Ramos (cell line): ENCODE measurements around the gene PPIL1.
"Not testable (repeated sequence)": the region's sequence is repeated elsewhere in the genome, so short reads cannot be mapped to it uniquely, and the experiment has no call there.

Experiments
- in situ Hi-C: fragments of 300-500 bp; cut with MboI; formaldehyde crosslinking; loops from one replicate; pipeline ENCODE4 v1.14.3; 2022; ENCODE audit warnings: low sequenced_read_pairs; ENCODE audit not compliant: unreplicated experiment

Gene PPIL1

DNA sequence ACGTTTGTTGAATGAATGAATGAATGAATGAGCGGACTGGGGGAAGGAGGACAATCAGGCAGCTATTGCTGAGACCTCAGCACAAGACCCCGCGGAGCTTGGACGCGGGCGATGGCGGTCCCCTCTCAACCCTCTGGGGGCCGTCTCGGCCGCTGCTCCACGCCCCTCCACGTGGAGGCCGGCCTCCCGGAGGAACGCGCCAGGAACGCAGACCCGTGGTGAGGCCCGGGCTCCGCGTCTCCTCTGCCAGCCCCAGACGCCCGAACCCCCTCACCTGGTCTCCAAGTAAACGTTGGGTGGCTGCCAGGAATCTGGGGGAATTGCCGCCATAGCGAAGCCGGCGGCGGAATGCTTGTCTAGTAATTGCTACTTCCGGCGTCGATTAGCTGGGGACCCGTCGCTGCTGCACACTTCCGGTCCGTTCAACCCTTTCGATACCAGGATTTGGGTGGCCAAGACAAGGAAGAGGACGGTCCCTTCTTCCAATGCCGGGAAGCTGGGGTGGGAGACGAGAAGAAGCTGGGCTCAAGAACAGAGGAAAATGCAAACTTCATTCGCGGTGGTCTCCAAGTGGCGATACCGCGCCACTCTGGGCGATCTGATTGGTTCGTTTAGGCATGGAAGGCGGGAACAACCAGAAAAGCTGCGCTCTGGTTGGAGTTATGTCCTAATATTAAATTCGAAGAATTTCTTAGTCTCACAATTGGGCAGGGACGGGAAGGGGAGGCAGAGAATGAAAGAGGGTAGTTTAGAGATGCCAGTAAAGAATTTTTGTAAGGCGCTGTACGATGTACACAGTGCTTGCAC is at the start of gene PPIL1:
Gene PPIL1 (minus strand): TSS at position 361 of the 807 bp plus-strand sequence. CDS start 31 bp downstream, at position 330.
- in situ Hi-C loops: no loop called here

DNA sequence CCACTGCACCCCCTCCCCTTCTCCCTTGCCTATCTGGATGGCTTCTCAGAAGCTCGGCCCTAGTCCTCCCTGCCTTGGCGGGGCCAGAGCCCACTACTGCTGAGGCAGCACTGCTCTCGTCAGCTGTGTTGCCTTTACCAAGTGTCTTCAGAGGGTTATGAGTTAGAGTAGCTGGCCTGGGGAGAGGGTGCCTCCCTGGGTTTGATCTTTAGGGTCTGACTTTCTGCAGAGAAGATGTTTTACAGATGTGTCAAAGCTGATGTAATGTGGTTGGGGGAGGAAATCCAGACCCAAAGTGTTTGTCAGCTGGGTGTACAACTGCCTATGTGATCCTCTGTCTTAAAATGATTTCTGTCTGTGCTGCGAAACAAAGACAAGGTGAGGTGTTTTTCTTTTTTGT is 49.5 kb upstream of the PPIL1 start:
- in situ Hi-C loops: no loop called here

DNA sequence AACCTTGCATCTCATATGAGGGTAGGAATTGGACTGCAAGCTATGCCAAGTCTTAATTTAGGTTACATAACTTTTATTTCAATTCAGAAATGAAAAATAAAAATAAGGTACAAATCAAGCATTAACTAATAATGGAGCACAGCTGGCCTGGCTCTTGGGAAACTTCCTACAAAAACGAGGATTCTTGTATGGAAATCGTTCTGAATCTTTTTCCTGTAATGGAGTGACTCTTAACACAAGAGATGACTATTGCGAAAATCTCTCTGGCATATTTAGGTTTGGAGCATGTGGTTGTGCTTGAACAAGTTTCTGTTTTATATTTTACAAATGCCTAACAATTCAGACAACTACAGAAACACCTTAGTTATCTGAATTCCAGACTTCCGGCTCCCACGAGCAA is 45.9 kb upstream of the PPIL1 start:
- in situ Hi-C loops: no loop called here

DNA sequence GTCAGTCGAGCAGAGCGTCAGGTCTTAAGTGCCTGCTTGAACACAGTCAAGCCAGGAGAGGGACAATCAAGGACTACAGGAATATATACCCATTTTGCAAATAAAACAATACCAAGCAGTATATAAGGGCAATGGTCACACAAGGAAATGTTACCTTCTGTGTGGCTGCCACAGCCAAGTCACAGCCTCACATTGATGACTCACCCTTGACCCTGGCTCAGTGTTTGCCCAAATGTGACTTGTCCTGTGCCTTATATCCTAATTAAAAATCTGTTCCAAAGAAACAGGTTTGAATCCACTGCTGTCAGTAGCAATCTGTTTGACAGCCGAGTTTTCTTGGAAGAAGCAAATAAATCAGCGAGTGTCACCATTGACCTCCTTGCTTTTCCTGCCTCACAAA is 45.4 kb upstream of the PPIL1 start:
- in situ Hi-C loops: no loop called here

DNA sequence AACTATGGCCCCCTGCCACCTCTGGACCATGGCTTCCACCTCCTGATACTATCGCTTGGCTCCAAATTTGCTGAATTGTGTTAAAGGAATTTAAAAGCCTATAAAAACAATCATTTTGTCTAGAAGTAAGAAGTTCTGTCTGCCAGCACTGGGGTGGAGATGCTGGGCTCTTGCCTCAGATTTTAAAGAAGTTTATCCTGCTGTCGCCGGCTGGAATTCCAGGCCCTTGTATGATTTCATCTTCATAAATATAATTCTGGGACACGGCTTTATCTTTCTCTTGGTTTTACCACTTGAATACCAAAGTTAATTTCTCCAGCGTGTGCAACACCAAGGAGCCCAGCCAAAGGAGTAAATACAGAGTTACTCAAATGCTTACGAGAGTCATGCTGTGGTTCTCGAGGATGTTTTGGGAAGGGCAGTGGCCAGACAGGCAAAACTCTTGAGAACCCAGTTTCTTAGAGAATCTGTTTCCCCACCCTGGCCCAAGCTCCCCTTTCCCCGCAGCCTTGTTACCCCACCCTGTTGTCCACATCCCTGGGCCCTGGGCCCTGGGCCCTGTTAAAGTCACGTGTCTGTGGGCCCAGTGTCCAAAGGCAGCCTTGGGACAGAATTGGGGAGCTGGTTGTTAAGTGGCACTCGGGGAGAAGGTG is 43.1 kb upstream of the PPIL1 start:
- in situ Hi-C loops: no loop called here

DNA sequence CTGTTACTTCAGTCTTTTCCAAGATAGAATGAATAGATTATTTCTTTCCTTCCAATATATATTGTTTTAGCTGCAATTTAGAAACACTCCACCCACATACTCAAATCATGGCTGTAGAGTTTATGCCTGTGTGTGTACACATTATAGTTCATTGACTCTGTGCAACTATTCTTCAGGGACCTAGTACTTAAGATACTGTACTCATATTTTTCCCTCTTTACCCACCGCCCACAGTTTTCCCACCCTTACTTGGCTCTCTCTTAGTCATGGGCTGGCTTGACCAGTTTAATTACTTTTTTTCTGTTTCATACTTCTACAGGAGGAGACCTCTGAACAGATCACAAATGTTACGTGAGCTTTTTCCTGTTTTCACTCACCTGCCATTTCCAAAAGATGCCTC is 41.5 kb upstream of the PPIL1 start:
- in situ Hi-C loops: no loop called here

DNA sequence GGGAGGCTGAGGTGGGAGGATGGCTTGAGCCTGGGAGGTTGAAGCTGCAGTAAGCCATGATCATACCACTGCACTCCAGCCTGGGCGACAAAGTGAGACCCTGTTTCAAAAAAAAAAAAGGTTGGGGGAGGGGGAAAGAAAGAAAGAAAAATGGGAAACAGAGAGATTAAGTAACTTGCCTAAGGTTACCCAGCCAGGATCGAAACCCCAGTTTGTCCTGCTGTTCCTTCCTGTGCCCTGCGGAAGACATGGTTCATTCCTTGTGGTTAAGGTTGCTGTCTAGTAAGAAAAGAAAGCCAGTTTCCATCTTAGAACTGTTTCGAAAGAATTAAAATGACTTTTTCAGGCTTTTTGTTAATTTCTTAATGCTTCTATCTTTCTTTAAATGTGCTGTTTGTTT is 41.0 kb upstream of the PPIL1 start:
- in situ Hi-C loops: no loop called here

DNA sequence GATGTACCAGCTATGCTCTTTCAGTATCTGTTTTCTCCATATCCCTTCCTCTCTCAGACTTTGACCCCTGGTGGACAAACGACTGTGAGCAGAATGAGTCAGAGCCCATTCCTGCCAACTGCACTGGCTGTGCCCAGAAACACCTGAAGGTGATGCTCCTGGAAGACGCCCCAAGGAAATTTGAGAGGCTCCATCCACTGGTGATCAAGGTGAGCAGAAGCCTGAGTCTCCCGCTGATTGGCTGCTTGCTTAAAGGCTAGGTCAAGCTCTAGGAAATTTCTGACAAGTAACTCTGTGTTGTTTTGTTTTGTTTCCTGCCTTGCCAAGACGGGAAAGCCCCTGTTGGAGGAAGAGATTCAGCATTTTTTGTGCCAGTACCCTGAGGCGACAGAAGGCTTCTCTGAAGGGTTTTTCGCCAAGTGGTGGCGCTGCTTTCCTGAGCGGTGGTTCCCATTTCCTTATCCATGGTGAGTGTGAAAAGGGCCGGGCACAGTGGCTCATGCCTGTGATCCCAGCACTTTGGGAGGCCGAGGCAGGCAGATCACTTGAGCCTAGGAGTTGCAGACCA is 39.7 kb upstream of the PPIL1 start:
- in situ Hi-C loops: no loop called here

DNA sequence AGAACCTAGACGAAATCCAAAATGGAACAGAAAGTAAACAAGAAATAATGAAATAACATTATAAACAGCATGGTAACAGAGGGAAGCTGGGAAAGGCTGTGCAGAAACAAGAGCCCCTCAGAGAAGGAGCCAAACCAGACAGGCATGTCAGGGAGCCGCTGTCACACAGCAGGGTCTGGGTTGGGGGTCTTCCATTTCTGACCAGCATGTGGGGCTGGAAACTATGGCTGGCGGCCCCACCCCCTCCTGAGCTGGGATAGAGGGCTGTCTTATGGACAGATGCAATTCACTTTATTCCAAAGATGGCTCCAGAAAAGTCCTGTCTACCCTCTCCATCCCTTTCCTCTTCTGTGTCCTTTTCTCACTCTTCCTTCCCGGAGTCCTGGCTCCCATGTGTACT is 38.5 kb upstream of the PPIL1 start:
- in situ Hi-C loops: no loop called here

DNA sequence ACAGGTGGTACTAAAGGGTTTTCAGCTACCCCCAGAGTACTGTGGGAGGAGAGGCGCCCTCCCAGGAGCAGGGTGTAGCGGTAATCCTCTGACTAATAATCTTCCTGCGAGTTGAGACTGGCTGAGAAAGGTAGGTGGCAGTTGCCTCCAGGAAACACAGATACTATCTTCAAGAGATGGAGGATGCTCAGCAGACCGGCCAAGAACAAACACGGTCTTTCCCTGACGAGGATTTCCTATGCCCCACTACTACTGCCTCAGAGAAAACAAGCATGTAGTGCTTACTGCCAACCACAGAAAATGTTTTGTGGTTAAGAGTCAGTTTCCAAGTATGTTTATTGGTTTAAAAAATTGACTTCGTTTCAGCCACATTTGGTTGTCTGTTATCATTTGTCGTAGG is 38.0 kb upstream of the PPIL1 start:
- in situ Hi-C loops: no loop called here

DNA sequence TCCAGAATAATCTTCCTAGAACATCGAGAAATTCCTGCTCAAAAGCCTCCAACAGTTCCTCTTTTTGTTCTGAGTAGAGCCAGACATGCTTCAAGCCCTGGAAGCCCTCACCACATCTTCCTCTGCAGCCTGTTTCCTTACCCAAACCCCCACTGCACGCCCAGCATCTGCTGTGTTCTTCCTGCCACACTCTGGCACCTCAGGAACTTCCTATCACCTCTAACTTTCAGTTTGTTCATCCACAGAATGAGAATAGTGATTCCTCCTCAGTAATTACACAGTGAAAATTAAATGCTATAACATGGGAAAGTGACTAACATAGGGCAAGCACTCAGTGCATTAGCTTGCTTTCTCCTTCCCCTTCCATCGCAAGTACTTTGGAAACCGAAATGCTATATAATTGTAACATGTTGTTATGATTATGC is 37.4 kb upstream of the PPIL1 start:
- in situ Hi-C loops: no loop called here

DNA sequence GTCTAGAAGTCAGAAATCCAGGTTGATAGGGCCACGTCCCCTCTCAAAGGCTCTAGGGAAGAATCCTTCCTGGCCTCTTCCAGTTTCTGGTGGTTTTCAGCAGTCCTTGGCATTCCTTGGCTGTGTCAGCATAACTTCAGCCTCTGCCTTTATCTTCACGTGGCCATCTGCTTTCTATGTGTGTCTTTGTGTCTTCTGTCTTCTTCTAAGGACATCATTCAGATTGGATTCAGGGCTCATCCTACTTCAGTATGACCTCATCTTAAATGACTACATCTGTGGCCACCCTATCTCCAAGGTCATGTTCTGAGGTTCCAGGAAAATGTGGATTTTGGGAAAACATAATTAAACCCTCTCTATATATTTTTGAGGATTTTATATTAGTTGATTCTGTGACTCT is 34.1 kb upstream of the PPIL1 start:
- in situ Hi-C loops: no loop called here

DNA sequence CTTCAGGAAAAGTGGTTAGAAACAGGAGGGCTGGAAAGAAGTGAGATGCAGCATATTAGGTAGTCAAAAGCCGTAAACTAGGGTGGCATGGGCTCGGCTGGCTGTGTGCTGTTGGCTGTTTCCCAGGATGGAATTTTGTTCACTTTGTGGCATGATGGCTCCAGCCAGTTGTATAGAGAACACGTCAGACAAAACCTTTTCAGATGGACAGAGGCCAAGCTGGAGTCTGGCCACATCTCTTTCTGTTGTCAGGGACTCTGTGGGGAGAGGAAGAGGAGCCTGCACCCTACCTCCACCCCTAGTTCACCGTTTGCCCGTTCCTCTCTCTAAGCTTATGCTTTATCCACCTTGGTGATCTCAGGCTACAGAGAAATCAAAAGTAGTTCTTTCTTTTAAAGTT is 33.2 kb upstream of the PPIL1 start:
- in situ Hi-C loops: no loop called here

DNA sequence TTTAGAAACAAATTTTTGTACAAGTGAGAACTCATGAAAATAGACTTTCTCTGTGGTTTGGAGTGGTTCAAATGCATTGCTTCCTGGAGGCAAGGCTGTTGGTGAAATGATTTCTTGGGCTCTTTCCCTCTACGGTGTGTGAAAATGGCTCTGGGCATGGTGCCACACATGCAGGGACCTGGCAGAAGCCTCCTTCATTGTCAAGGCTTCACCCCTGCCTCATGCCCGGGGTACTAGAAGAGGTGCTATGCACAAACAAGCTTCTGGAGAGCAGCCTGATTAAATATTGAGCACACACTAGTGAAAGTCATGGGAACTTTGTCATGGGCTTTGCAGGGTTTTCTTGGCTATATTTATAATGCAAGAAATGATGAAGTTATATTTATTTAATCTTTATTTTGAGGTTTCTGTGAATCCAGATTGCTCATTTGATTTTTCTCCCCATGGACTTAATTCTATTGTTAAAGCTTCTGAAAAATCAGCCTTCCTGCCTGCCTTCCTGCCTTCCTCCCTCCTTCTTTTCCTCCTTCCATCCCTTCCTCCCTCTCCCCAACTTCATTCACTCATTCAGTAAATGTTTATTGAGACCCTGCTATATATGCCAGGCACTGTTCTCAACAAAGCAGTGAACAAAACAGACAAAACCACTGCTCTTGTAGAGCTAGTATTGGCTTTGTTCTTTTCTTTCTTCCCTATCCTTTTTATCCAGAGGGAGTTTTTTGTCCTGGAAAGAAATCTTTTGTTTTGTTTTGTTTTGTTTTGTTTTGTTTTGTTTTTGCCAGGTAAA is 32.1 kb upstream of the PPIL1 start:
- in situ Hi-C loops: no loop called here

DNA sequence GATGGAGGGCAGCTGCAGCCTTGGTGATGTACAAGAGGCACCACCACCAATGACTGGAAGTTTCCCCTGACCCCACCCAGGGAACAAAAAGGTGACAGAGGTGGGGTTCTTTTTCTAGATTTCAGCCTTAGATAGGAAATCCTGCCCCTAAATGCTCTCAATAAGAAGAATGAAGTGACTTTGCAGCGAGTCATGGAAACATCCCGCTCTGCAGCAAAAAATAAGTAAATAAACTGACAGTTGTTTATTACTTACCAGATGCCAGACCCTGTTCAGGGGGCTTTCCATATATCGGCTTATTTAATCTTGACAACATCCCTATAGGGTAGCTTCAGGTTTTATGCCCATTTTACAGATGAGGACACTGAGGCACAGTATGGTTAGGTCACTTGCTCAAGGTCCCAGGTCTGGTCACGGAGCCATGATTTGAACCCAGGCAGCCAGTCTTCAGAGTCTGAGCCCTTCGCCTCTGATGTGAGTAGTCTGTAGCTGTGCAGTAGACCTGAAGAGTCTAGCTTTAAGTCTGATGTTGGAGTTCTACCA is 30.3 kb upstream of the PPIL1 start:
- in situ Hi-C loops: no loop called here

DNA sequence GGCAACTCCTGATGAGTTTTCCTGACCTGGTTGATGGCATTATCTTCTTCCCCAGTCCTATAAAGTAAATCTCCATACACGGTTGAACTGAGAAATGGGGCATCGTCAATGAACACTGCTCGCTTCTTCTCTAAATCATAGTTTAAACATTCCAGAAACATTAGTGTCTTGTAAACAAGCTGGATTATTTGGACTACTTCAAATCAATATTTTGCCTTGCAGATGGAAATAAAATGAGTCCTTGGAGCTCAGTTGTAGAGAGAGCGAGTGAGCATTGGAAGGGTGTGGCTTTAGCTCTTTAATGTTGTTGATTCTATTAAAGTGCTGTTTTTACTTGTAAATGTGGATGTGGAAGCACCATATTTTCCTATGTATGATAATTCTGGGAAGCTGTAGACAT is 29.5 kb upstream of the PPIL1 start:
- in situ Hi-C loops: no loop called here

DNA sequence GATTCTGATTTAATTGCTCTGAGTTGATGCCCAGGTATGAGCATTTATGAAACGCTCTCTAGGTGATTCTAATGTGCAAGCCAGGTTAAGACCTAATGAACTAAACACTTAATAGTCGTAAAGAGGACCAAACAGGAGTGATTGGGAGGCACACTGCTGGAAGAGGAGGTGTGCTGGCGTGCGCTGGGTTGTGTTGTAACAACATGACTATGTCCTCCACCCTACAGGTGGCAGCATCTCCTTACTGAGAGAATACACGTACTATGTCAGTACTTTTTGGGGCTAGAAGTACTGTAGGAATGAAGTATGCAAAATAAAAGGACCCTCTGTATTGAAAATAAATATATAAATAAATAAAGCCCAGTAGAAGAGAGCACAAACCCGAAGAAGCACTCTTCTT is 23.0 kb upstream of the PPIL1 start:
- in situ Hi-C loops: no loop called here

DNA sequence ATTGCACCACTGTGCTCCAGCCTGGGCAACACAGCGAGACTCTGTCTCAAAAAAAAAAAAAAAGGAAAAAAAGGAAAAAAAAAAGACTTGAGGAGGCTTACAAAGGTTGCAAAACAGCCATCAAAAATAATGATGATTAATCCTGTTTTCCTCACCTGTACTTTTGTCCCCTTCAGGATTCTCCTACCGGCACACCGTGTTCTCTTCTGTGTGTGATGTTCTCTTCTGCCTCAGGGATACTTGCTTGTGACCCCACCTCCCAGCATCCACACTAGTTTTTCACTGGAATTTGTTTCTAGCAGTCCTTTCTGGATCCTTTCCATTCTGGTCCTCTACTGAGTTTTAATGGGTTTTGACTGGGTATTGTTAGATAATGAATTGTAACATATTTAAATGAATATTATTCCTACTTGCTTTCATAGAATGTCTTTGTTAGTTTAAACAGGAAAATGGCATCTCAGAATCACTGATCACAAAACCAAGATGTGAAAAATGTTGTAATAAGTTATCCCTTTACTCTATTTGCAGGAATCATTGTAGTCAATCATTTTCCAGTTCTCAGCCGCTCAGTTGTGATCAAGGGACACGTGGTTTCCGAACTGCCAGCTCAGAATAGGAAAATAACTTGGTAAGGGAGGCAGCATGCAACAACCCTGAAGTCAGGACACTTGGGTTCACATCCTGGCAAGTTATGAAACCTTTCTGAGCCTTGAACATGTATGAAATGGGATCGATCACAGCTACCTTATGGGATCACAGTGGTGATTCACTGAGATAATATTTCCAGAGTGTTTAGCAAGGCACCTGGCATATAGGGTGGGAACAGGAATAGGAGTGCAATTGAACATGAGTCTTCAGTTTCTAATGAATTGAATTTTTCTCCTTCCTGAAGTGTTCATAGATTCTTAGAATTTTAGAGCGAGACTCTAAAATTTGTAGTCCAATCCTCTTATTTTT is 19.7 kb upstream of the PPIL1 start:
- in situ Hi-C loops: no loop called here

DNA sequence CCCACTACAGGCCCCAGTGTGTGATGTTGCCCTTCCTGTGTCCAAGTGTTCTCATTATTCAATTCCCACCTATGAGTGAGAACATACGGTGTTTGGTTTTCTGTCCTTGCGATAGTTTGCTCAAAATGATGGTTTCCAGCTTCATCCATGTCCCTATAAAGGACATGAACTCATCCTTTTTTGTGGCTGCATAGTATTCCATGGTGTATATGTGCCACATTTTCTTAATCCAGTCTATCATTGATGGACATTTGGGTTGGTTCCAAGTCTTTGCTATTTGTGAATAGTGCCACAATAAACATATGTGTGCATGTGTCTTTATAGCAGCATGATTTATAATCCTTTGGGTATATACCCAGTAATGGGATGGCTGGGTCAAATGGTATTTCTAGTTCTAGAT is 16.6 kb upstream of the PPIL1 start:
- in situ Hi-C loops: not testable (repeated sequence)
